Activated effector memory CD4-positive, alpha-beta T cell treated with Interleukin-2 at 50 U/mL for 16 hours (primary cell): ENCODE results near the gene POLR3GL.
"Not testable (repeated sequence)": the region's sequence is repeated elsewhere in the genome, so short reads cannot be mapped to it uniquely, and the experiment has no call there.

Experiments
- DNase-seq: peaks from one replicate; pipeline ENCODE4 v3.0.0-alpha.2; 2020

The POLR3GL gene

GRCh38 chr1:146021622-146022402, 57.3 kb downstream of the POLR3GL start, which contains the start of gene HJV:
Gene HJV (minus strand): TSS chr1:146021735. CDS start chr1:146020231, 1,504 bp downstream.
- DNase-seq, result no peak

GRCh38 chr1:146022403-146023127, 58.1 kb downstream of the POLR3GL start:
- no peak for DNase-seq

GRCh38 chr1:146025787-146026495, 61.5 kb downstream of the POLR3GL start:
- DNase-seq, result not testable (repeated sequence)

GRCh38 chr1:146026650-146027049, 62.2 kb downstream of the POLR3GL start:
- DNase-seq, result not testable (repeated sequence)
